GM21576 (cell line): Measurements from ENCODE around the gene PDF.

ENCODE experiments used
- ATAC-seq: cut with Tn5 transposase; IDR thresholded peaks from one replicate; pipeline ENCODE4 v1.9.1; 2021; ENCODE audit warnings: mild to moderate bottlenecking, moderate library complexity; ENCODE audit not compliant: unreplicated experiment

Gene PDF

GRCh38 chr16:69286941-69287713, 43.3 kb downstream of the PDF start:
- no peak for ATAC-seq

GRCh38 chr16:69285240-69285639, 45.1 kb downstream of the PDF start:
- ATAC-seq, result no peak

- ATAC-seq, result no peak
Measured at GRCh38 chr16:69283851-69284250, 46.5 kb downstream of the PDF start.

GRCh38 chr16:69277413-69277812, 53.0 kb downstream of the PDF start:
- no peak for ATAC-seq
